ENCODE data around the gene IRF2. TPM values are rescaled to one million over a fixed set of nuclear protein-coding genes. Genes with fewer than 3 reads are reported as not detected.

IRF2 gene
- total and polyA plus RNA-seq, 2 of the 8 experiments (the other 6 are each of a cell fraction or from before 2014, with no cell fraction given), result 13.8 to 17.0 TPM

DNA sequence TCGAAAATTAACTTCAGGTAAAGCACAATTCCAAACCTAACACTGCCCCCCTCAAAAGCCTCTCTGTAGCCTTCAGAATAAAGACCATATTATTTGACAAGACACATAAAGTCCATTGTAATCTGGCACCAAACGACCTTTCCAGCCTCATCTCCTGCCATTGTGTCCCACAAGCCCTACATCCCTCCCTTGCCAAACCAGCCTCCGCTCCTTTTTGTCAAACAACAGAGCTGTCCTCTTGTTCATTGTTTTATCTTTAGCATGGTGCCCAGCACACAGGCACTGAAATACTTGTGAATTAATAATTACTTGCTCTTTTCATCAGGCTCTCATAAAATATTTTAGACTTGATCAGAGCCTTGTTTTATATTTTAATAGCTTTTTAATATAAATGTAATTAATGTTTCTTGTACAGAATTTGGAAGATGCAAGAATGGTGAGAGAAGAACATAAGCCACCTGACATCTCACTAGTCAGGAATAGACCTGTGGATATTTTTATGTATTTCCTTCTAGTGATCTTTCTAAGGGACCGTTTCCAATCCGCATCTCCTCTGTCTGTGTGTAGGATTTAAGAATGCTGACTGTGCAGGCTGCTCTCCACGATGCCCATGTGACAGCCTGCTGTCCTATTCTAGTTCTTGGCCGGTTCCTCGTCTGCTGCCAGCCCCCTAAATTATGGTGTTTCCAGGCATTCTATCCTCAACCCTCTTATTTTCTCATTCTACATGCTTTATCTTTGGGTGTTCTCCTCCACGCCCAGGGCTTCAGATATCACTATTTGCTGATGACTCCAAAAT, 3.0 kb upstream of the IRF2 start:
- no peak for FAIRE-seq
- POLR2A ChIA-PET (ENCODE audit: partially characterized antibody), result interaction anchor here (1.2 kb wide), 1 partner anchor 11 kb away, joined by 3 read pairs; no protein-coding TSS in a partner anchor

More for the DNA sequence above, 3.0 kb upstream of the IRF2 start:
- CTCF ChIA-PET (ENCODE audit: partially characterized antibody), result interaction anchor here (0.6 to 1.3 kb wide), 3 partner anchors 29 to 76 kb away, joined by 3 to 6 read pairs (median 3); no protein-coding TSS in a partner anchor
- Histone ChIP-seq H3K14ac (ENCODE audit: insufficient read length) (no peak overlapping the region), H2BK120ac (replicated peaks; ENCODE audit: low read depth, low read length) (no peak overlapping the region), H3K4ac (replicated peaks; ENCODE audit: insufficient read length, low read depth, low read length) (no peak overlapping the region), H2AFZ (ENCODE audit: low read length) (no peak overlapping the region), H3K18ac (ENCODE audit: extremely low read depth, low read length) (no peak overlapping the region), H3K27me3 (replicated peaks in 1 of 4; ENCODE audit: control insufficient read depth in 3 of 4, extremely low read depth in 1 of 4, insufficient read depth in 3 of 4, low read length in 3 of 4) (no peaks in the 10 kb centered on the region), H3K36me3 (ENCODE audit: control insufficient read depth in 2 of 4, insufficient read depth in 4 of 4, low read length in 3 of 4) (no peaks in the 10 kb centered on the region), H4K91ac (replicated peaks; ENCODE audit: insufficient read length, low read length) (no peak overlapping the region), H3K23me2 (ENCODE audit: low read depth, low read length) (peaks cover 17% of the 10 kb centered on the region), H2BK20ac (ENCODE audit: low read length) (no peak overlapping the region), H3K23ac (ENCODE audit: insufficient read length) (no peak overlapping the region), H4K8ac (ENCODE audit: extremely low read depth, insufficient read depth, low read length) (no peak overlapping the region), H3K79me1 (ENCODE audit: low read depth, low read length) (no peaks in the 10 kb centered on the region), H2BK12ac (ENCODE audit: low read depth, low read length) (no peak overlapping the region), H3K27ac (ENCODE audit: low read depth, low read length) (no peak overlapping the region), H3K79me2 (ENCODE audit: control insufficient read depth in 1 of 2, insufficient read depth in 2 of 2, low read length in 2 of 2) (peaks cover 0 to 18% of the 10 kb centered on the region in 2 experiments; a peak in 2 of 4 replicates), H4K20me1 (replicated peaks in 1 of 2; ENCODE audit: control insufficient read depth in 1 of 2, insufficient read depth in 2 of 2, low read length in 2 of 2) (peaks cover 0 to 4% of the 10 kb centered on the region in 2 experiments), H4K5ac (ENCODE audit: insufficient read length, low read depth, low read length) (no peak overlapping the region), H3K4me3 (ENCODE audit: extremely low read depth in 1 of 4, insufficient read depth in 2 of 4, low read depth in 3 of 4, low read length in 4 of 4) (no peak overlapping the region), H2BK15ac (ENCODE audit: low read length) (no peak overlapping the region), H3K9me3 (ENCODE audit: insufficient read depth in 2 of 2, low read depth in 1 of 2, low read length in 1 of 2) (no peaks in the 10 kb centered on the region), H3K56ac (replicated peaks; ENCODE audit: insufficient read length, low read depth, low read length) (no peak overlapping the region), H3K4me1 (replicated peaks in 1 of 4; ENCODE audit: control insufficient read depth in 3 of 4, insufficient read depth in 4 of 4, low read length in 3 of 4) (peaks cover 0 to 8% (median 3%) of the 10 kb centered on the region in 4 experiments; a peak in 5 of 7 replicates), H3K4me2 (ENCODE audit: insufficient read depth in 1 of 2, low read depth in 2 of 2, low read length in 2 of 2) (no peak overlapping the region; a peak in 1 of 4 replicates), H3K9ac (replicated peaks in 1 of 4; ENCODE audit: extremely low read depth in 1 of 4, low read depth in 3 of 4, low read length in 3 of 4) (no peak overlapping the region), H2AK5ac (ENCODE audit: low read depth, low read length) (no peak overlapping the region), H2BK5ac (ENCODE audit: low read depth, low read length) (no peak overlapping the region)
- DNase-seq (ENCODE audit: low read depth in 1 of 2, low spot score in 2 of 2), result no peak
- 88% methylated on average over 9 of the region's 9 CpGs; no CpG with 5 or more reads in 1 of the 2 experiments for WGBS, 2 experiments (ENCODE audit: extremely low coverage in 1 of 2, insufficient coverage in 1 of 2, insufficient read length in 1 of 2, insufficient replicate concordance in 2 of 2, low coverage in 1 of 2, low lambda C conversion rate in 2 of 2, missing lambda C conversion rate in 1 of 2)
- TF ChIP-seq MAFK (IDR thresholded peaks at IDR 0.05; ENCODE audit: low read depth, low read length) (peak; percentile 36; the same call in 1 of the 2 replicates), RFX5 (IDR thresholded peaks at IDR 0.05; ENCODE audit: borderline replicate concordance, low read depth, low read length) (no peak)
